ENCODE results near the gene PTK6. TPM values are rescaled to one million over a fixed set of nuclear protein-coding genes. Genes with fewer than 3 reads are reported as not detected.

The PTK6 gene
- polyA plus RNA-seq, 4 donors, result 0.30 to 1.3 (median 0.98) TPM

GRCh38 chr20:63545814-63546213 is 8.6 kb upstream of the PTK6 start:
- no peak for DNase-seq (ENCODE audit: low read depth in 4 of 4, low spot score in 2 of 4)

DNA sequence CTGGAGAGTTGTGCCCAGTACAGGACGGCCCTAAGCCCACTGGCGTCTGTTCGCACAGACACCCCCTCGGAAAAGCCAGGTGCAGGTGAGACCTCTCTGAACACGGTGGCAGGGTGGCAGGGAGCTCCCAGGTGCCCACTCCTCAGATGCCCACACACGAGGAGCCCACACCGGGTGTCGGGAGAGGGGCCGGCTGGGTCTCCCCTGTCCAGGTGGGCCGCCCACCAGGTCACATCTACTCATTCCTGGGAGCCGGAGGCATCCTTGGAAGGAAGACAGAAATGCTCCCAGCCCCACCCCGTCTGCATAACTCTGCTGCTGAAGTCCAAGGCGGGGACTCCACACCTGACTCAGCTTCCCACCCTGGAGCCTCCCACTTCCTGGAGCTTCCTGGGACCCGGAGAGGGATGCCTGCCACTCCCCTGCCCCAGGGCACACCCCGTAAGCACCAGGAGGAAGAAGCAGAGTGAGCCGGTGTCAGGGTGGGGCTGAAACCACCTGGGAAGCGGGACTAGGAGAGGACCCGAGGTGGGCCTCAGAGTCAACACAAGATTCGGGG is 7.9 kb upstream of the PTK6 start:
- no peak for DNase-seq (ENCODE audit: low read depth in 4 of 4, low spot score in 2 of 4)

DNA sequence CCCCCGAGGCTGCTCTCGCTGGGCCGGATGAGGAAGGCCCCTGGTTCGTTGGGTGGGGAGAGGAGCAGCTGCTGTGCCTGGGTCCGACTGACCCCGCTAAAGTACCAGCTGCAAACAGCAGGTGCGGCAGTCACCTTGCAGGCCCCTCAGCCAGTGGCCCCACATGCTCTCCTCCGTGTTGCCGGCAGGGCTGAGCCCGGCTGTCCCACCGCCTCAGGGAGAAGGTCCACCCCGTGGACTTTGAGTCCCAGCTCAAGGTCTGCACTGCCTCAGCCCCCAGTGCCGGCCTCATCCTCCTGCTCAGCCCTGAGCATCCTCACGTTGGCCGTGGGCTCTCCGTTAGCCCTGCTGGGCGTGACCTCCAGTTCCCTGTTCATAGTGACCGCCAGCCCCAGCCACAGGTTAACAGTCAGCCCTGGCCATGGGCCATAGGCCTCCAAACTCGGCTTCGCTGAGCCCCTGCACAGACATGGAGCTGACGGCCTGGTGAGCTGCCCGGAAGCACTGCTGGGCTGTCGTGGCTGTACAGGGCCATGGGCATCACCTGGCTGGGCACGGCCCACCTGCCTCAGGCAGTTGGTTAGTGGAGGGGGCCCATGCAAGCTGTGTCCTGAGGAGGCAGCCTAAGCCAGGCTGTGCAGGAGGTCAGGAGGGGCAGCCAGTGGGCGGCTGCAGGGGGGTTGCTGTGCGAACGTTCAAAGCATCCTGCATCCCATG is 7.2 kb upstream of the PTK6 start:
- DNase-seq (ENCODE audit: low read depth in 4 of 4, low spot score in 2 of 4), result no peak

DNA sequence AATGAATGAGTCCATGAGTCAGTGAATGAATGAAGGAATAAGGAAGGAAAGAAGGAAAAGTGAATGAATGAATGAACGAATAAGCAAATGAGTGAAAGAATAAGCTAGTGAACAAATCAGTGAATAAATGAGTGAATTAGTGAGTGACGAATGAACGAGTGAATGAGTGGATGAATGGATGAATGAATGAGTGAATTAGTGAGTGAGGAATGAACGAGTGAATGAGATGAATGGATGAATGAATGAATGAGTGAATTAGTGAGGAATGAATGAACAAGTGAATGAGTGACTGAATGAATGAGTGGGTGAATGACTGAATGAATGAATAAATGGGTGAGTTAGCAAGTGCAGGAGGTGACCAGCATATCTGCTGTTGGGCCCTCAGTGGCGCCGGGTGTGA is 6.6 kb upstream of the PTK6 start:
- DNase-seq (ENCODE audit: low read depth in 4 of 4, low spot score in 2 of 4), result no peak

DNA sequence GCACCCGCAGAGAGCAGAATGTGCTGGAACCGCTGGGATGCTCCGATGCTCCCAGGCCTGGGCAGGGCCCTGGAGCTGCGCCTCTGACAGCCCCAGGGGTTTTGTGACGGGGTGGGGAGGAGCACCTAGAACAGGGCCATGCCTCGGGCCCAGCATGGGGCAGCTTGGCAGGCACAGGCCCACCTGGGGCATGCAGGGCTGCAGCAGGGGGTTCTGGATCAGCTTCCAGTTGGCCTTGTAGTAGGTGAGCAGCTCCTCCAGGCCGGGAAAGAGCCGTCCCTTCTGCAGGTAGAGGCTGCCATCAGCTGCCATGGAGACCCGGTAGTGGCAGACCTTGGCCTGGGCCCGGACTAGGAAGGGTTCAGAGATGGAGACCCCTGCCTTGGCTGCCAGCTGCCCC is 6.0 kb upstream of the PTK6 start:
- no peak for DNase-seq (ENCODE audit: low read depth in 4 of 4, low spot score in 2 of 4)

DNA sequence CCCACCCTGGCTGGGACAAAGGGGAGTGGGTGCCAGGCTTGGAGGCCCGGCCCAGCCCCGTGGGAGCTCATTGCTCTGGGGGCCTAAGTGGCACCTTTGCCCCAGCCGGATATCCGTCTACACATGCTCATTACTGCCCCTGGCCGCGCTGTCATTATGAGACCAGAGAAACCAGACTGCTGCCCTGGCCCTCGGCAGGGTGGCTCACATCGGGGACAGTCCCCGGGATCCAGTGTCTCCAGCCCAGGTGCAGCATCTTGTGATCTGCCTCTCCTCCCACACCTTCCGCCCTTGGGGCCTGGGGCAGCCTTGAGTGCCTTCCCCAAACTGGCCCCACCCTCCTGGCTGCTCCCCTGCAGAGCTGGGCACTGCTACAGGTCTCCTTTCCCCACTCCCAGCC is 5.5 kb upstream of the PTK6 start:
- DNase-seq (ENCODE audit: low read depth in 4 of 4, low spot score in 2 of 4), result no peak

- no peak for DNase-seq (ENCODE audit: low read depth in 4 of 4, low spot score in 2 of 4)
Measured at GRCh38 chr20:63542031-63542559, 4.9 kb upstream of the PTK6 start.

DNA sequence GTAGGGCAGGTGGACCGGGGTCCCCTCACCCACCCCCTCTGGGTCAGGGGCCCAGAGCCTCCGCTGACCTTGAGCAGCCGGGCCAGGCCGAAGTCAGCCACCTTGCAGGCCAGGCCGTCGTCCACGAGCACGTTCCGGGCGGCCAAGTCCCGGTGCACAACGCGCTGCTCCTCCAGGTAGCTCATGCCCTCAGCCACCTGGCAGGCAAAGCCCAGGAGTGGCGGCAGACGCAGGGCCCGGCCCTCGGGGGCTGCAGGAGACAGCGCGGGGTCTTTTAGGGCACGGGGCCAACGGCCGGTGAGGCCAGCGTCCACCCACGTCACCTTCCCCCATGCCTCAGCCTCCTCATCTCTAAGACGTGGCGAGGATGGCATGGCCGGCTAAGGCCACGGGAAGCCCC is 4.2 kb upstream of the PTK6 start:
- no peak for DNase-seq (ENCODE audit: low read depth in 4 of 4, low spot score in 2 of 4)

DNA sequence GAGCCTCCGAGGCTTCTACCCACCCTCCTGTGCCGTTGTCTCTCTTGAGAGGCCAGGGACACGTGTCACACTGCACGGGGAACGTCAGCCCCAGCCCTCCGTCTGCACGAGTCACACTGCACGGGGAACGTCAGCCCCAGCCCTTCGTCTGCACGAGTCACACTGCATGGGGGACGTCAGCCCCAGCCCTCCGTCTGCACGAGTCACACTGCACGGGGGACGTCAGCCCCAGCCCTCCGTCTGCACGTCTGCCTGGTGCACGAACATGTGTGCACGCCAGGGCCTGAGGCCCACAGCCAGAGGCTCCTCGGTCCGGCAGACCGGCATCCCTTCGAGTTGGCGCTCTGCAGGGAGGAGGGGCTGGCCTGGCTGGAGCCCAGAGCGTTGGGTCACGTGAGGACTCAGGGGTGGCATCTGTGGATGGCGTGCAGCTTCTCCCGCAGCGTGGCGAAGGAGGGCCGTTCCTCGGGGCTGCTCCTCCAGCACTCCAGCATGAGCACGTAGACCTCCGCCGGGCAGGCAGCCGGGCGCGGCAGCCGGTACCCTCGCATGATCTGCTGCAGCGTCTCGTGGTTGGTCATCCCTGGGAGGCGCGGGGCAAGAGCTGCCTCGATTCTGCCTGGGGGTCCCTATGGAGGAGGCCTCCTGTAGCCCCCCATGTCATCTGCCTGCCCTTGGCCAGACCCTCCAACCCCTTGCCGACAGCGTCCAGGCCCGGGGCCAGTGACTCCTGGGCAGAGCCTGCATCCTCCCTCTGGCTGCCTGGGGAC is 3.4 kb upstream of the PTK6 start:
- no peak for DNase-seq (ENCODE audit: low read depth in 4 of 4, low spot score in 2 of 4)

DNA sequence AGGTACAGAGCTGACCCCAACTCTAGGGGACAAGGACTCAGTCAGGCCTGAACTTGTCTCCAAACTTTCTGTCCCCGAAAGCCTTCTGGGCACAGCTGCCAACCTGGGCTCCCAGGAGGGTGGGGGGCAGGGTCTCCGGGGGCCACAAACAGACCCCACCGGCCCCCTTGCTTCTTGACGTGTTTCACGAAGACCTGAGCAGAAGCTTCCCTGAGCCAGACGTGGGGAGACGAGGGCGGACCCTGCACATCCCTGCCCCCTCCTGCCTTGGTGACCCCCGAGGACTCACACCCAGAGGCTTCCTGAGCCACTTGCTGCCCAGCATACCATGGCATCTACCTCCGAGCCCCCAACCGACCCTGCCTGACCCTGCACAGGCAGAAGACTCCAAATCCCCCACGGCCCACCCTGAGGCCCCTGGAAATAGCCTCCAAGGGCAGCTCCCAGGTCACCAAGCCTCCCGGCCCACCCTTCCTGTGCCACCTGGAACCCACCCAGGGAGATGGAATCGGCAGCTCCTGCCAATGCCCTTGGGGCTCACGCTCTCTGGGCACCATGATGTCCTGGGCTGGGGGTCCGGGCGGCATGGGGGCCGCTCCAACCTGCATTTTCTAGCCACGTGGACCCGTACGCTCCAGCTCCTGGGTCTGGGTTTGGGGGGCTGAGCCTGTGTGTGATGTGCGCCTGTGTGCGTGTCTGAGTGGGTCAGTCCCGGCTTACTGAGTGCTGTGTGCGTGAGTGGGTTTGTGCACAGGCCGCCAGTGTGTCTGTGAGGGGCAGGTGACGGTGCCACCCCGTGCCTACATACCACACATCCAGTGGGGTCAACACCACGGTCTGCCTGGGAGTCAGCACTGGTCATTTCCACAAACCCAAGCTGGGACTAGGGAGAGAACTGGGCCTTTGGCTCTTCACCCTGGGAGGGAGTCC is 2.5 kb upstream of the PTK6 start:
- no peak for DNase-seq (ENCODE audit: low read depth in 4 of 4, low spot score in 2 of 4)

DNA sequence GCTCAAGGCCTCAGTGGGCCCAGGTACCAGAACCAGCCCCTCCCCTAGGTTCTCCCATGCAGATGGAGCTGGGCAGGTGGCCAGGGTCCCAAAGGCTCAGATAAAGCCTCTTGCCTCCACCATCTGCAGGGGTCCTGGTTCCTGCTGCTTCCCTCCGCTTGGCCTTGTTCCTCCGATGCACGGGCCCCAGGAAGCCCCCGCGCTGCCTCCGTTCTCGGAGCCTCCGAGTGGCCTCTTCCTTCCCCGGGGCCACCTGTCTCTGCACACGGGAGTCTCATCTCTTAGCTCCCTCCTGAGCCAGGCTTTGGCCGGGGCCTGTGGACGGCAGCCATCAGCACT is 1.9 kb upstream of the PTK6 start:
- no peak for DNase-seq (ENCODE audit: low read depth in 4 of 4, low spot score in 2 of 4)

DNA sequence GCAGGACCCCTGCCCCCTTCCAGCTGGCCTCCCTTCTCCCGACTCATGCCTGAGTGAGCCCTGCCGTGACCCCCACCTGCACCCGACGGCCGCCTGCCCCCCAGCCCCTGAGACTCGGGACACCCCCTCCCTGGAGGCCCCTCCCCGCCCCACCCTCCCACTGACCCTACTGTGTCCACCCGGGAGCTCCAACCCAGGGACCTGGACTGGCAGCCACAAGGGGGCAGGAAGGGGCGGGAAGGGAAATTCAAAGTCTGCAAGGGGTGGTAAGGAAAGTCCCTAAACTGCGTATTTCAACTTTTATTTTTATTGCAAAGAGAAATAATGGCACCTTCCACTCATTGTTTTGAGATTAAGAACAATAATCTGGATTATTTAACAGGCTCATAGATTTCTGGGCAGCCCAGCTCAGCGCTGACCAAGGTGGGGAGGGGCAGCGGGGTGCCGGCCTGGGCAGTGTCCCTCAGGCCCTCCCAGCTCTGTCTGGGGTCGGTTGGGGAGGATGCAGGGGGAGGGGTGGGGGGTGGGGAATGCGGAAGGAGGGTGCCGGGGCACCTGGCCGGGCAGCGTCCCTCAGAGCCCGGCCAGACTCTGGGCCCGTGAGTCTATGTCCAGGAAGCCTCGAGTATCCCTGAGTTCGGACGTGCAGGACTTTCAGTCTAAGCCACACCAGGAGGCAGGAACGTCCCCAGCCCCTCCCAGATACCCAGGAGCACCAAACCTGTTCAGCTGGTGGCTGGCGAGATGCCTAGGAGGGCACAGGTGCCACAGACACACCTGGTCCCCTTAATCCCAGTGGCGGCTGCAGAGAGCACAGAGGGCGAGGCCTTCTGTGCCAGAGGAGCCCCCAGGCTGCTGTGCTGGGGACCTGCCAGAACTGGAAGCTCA is 1.3 kb upstream of the PTK6 start:
- DNase-seq (ENCODE audit: low read depth in 4 of 4, low spot score in 2 of 4), result no peak

GRCh38 chr20:63537525-63538203 is 488 bp upstream of the PTK6 start:
- DNase-seq (ENCODE audit: low read depth in 4 of 4, low spot score in 2 of 4), result peak in 2 of 4 donors; percentile 57 to 64

GRCh38 chr20:63536241-63536977 is 767 bp downstream of the PTK6 start:
- DNase-seq (ENCODE audit: low read depth in 4 of 4, low spot score in 2 of 4), result no peak

DNA sequence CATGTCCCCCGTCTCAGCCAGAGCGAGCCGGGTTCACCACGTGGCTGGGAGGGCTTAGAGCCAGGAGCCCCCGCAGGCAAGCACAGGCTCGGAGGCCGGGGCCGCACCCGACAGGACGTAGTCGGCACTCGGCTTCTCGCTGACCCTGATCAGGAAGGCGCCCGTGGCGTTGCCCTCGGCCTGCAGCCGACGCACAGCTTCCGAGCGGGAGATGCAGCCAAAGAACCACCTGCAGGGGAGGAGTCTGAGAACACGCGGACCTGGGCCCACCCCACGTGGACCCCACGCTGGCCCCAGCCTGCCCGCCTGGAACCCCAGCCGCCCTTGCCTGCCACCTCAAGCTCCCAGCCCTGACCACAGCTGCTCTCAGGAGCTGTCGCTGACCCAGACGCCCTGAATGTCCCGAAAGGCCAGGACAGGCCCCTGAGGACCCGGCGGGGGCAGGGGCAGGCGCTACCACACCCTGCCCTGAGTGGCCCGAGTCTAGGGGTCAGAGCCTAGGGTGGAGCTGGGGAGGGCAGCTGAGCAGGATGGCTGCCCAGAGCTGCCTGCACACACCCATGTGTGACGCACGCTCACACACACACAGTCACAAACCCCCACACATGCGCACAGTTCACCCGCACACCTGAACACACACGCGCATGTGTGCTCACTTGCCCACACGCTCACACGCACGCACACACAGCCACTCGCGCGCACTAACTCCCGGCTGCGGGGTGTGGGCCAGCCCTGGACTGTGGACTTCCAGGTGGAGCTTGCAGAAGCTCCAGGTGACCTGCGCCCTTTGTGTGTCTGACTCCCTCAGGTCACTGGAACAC is 2.1 kb downstream of the PTK6 start:
- no peak for DNase-seq (ENCODE audit: low read depth in 4 of 4, low spot score in 2 of 4)

- DNase-seq (ENCODE audit: low read depth in 4 of 4, low spot score in 2 of 4), result no peak
Measured at GRCh38 chr20:63534427-63534830, 2.7 kb downstream of the PTK6 start.

GRCh38 chr20:63533871-63534393 is 3.2 kb downstream of the PTK6 start:
- no peak for DNase-seq (ENCODE audit: low read depth in 4 of 4, low spot score in 2 of 4)

All from left renal cortex interstitium (tissue), 4 donors.